Measurements from ENCODE around the gene UBAP1L. TPM values are rescaled to one million over a fixed set of nuclear protein-coding genes. Genes with fewer than 3 reads are reported as not detected.

UBAP1L gene
- total RNA-seq, 1 donor from 2014 or later = 6.0 TPM

DNA sequence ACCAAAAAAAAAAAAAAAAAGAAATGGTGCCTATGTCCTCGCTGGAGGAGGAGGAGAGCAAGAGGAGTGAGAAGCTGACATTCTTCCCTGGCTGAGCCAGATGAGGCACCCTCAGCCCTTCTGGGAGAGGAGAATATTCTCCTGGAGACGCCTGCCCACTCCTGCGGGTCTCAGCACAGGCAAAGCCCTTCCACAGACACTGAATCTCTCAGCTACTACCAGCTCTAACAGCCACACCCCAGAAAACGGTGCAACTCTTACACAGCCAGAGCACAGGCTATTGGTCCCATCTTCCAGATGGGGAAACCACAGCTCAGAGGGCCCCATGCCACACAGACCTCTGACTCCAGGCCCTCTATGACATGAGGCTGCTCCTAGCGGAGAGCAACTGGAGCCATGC is 52.9 kb downstream of the UBAP1L start:
- Mint-ChIP-seq H3K27me3 (peaks cover 20% of the 10 kb centered on the region), H3K27ac (no peak overlapping the region), H3K4me1 (ENCODE audit: unreplicated experiment) (peaks cover 10% of the 10 kb centered on the region), H3K36me3 (no peaks in the 10 kb centered on the region), H3K4me3 (no peak overlapping the region), H3K9me3 (no peaks in the 10 kb centered on the region)
- TF ChIP-seq CTCF (conservative IDR thresholded peaks at IDR 0.05) = no peak
- no peak for DNase-seq (ENCODE audit: extremely low spot score, unreplicated experiment)

DNA sequence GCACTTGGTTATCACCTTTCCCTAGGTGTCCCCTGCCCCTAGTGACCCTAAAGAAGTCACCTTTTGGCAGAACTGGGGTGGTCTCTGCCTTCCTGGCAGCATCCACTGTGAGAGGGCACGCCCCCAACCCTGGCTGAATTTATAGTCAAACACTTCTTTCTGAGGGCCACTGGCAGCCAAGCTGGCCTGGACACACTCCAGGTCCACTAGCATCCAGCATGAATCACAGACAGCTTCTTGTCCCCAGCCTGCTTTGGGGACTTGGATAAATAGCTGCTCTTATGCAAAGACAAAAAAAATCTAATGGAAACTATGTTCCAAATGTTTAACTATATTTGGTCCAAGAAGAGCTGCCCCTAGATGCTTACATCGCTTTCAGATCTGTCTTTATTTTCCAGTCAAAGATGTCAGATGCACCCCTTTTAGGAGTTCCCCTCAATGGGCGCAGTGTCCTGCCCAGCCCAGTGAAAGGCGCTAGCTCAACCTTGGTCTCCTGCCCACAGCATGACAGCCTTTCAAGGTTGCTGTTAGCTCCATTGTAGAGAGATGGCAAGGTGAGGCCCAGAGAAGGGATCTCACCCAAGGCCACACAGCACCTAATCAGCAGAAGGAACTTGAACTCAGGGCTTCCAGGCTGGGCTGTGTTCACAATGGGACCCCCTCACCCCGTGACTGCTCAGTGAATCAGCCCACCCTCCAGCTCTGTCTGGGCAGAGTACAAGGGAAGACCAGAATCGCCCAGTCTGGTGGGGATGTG is 54.2 kb downstream of the UBAP1L start:
- no peak for TF ChIP-seq CTCF (conservative IDR thresholded peaks at IDR 0.05)

DNA sequence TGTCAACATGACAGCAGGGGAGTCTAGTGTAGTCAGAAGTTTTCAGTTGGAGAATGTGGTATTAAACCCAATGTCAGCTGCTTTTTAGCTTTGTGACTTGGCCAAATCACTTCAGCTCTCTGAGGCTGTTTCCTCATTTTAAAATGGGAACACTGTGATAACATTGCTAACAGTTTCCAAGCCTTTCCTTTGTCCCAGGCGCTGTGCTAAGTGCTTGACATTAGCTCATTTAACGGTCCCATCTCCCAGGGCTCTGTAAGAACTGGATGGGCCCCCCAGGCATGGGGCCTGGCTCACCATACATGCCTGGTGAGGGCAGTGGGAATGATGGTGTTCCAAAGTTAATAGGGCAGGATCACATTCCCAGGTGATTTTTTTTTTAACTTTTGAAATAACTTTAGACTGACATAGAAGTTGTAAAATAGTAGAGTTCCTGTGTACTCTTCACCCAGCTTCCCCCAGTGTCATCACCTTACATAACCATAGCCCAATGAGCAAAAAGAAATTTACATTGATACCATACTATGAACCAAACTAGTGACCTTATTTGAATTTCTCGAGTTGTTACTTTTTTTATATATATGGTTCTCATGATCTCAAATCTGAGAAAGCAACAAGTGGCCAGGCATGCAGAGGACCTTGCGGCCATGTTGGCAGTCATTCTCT is 54.9 kb downstream of the UBAP1L start:
- H3K4me1 Mint-ChIP-seq (ENCODE audit: unreplicated experiment) = peaks cover 7% of the 10 kb centered on the region
- no peaks in the 10 kb centered on the region for H3K36me3 Mint-ChIP-seq
- no peaks in the 10 kb centered on the region for H3K9me3 Mint-ChIP-seq
- no peak overlapping the region for H3K4me3 Mint-ChIP-seq
- peaks cover under 1% of the 10 kb centered on the region for H3K27me3 Mint-ChIP-seq
- no peak for DNase-seq (ENCODE audit: extremely low spot score, unreplicated experiment)
- no peak overlapping the region for H3K27ac Mint-ChIP-seq
- no peak for TF ChIP-seq CTCF (conservative IDR thresholded peaks at IDR 0.05)

More for the DNA sequence above, 54.2 kb downstream of the UBAP1L start:
- Mint-ChIP-seq H3K27me3 (peaks cover 8% of the 10 kb centered on the region), H3K4me3 (no peak overlapping the region), H3K27ac (no peak overlapping the region), H3K36me3 (no peaks in the 10 kb centered on the region), H3K9me3 (no peaks in the 10 kb centered on the region), H3K4me1 (ENCODE audit: unreplicated experiment) (peaks cover 7% of the 10 kb centered on the region)
- no peak for DNase-seq (ENCODE audit: extremely low spot score, unreplicated experiment)

GRCh38 chr15:65059369-65059750 is 55.6 kb downstream of the UBAP1L start:
- H3K4me3 Mint-ChIP-seq = no peak overlapping the region
- H3K4me1 Mint-ChIP-seq (ENCODE audit: unreplicated experiment) = peaks cover 7% of the 10 kb centered on the region
- no peaks in the 10 kb centered on the region for H3K36me3 Mint-ChIP-seq
- TF ChIP-seq CTCF (conservative IDR thresholded peaks at IDR 0.05) = no peak
- no peaks in the 10 kb centered on the region for H3K27me3 Mint-ChIP-seq
- H3K27ac Mint-ChIP-seq = no peak overlapping the region
- DNase-seq (ENCODE audit: extremely low spot score, unreplicated experiment) = no peak
- H3K9me3 Mint-ChIP-seq = no peaks in the 10 kb centered on the region

- H3K36me3 Mint-ChIP-seq = no peaks in the 10 kb centered on the region
- TF ChIP-seq CTCF (conservative IDR thresholded peaks at IDR 0.05) = no peak
- H3K27ac Mint-ChIP-seq = no peak overlapping the region
- peaks cover 7% of the 10 kb centered on the region for H3K4me1 Mint-ChIP-seq (ENCODE audit: unreplicated experiment)
- DNase-seq (ENCODE audit: extremely low spot score, unreplicated experiment) = no peak
- no peak overlapping the region for H3K4me3 Mint-ChIP-seq
- no peaks in the 10 kb centered on the region for H3K27me3 Mint-ChIP-seq
- H3K9me3 Mint-ChIP-seq = no peaks in the 10 kb centered on the region
These were observed 56.3 kb downstream of the UBAP1L start for GRCh38 chr15:65058394-65059368.

Measured in type B pancreatic cell (in vitro differentiated cells).